Esophagus squamous epithelium (tissue), 4 donors: ENCODE measurements around the gene NEK9.

ENCODE experiments used
- POLR2A ChIP-seq, 4 donors: fragments of 450-650 bp; IDR thresholded peaks; one replicate each; pipeline ENCODE4 v1.6.1; 2017; ENCODE audit warnings: antibody characterized with exemption in 4 of 4, mild to moderate bottlenecking in 4 of 4, moderate library complexity in 3 of 4
- TF ChIP-seq, protein P1 (sequence below), 6 experiments: fragments of 450-650 bp in 4 of 6; fragments of 200-600 bp in 2 of 6; sonication (generic) in 2 of 6; IDR thresholded peaks; one replicate each; pipeline ENCODE4 v1.5.1; 2016 to 2019; ENCODE audit warnings: antibody characterized with exemption in 6 of 6, mild to moderate bottlenecking in 4 of 6, moderate library complexity in 4 of 6

DNA sequence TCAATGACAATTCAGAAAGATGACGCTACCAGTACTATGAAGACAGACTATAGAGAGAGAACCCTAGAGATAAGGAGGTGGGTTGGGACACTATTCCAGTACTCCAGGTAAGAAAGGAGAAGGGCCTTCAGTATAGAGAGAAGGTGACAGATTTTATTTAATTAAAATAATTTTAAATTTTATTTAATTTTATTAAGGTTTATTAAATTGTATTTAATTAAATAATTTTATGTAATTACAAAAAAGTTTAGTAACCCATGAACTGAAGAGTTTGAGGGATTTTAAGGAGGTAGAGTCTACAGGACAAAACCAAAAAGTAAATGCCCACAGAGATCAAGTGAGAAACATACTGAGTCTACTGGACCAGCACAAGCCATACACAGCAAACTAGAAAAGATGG lies 29.3 kb upstream of the NEK9 start:
- TF ChIP-seq POLR2A (IDR thresholded peaks at IDR 0.05), result no peak
- TF ChIP-seq, protein P1, sequence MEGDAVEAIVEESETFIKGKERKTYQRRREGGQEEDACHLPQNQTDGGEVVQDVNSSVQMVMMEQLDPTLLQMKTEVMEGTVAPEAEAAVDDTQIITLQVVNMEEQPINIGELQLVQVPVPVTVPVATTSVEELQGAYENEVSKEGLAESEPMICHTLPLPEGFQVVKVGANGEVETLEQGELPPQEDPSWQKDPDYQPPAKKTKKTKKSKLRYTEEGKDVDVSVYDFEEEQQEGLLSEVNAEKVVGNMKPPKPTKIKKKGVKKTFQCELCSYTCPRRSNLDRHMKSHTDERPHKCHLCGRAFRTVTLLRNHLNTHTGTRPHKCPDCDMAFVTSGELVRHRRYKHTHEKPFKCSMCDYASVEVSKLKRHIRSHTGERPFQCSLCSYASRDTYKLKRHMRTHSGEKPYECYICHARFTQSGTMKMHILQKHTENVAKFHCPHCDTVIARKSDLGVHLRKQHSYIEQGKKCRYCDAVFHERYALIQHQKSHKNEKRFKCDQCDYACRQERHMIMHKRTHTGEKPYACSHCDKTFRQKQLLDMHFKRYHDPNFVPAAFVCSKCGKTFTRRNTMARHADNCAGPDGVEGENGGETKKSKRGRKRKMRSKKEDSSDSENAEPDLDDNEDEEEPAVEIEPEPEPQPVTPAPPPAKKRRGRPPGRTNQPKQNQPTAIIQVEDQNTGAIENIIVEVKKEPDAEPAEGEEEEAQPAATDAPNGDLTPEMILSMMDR (IDR thresholded peaks at IDR 0.05), result no peak
